Measurements from ENCODE around the gene YWHAG.
A peak's percentile ranks its signal among the peaks of the same experiment; 100 is the strongest.
"Not testable (repeated sequence)": the region's sequence is repeated elsewhere in the genome, so short reads cannot be mapped to it uniquely, and the experiment has no call there.

Gene YWHAG

DNA sequence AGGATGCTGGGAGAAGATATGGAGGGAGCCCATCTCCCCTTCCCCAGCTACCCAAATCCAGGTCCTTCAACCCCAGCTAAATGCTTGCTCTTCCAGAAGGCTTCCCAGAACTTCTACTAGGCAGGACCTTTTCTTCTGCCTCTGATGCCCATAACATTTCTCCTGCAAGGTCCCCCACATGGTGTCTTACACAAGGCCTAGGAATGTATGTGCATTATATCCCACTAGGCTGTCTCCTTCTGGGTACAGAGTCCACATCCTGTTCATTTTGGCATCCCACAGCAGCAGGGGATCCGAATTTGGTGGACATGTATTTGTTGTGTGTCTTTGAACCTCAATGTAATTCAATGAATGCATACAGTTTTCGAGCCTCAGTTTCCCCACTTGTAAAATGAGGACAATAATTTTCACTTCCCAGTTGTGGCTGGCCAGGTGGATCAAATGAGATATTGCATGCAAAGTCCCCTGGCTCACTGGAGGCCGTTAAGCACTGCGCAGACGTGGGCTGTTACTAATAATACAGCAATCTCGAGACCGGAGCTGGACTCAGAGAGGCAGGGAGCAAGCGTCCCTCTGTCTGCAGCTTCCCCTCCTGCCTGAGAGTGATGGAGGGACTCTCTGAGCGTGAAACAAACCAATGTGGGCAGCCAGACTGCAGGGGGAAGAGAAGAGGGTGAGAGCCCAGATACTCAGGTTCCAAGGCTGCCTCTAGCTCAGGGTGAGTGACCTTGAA, 18.6 kb upstream of the YWHAG start:
- no peak for DNase-seq (ENCODE audit: low spot score)

DNA sequence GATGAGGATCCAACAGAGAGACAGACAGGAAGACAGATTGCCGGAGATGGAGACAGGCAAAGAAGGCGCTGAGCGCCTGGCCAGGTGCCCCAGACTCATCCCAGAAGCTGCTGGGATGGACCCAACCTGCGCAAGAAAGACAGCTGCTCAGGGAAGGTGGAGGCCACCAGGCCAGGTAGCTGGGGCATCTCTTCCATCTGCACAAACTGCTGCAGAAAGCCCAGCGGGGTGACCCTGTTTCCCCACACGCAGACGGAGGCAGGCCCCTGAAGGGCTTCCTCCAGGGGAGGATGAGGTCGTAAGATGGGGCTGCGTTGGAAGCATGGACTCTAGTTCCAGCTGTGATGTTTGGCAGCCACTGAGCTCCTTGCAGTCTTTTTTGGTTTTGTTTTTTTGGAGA, 16.5 kb upstream of the YWHAG start:
- no peak for DNase-seq (ENCODE audit: low spot score)

DNA sequence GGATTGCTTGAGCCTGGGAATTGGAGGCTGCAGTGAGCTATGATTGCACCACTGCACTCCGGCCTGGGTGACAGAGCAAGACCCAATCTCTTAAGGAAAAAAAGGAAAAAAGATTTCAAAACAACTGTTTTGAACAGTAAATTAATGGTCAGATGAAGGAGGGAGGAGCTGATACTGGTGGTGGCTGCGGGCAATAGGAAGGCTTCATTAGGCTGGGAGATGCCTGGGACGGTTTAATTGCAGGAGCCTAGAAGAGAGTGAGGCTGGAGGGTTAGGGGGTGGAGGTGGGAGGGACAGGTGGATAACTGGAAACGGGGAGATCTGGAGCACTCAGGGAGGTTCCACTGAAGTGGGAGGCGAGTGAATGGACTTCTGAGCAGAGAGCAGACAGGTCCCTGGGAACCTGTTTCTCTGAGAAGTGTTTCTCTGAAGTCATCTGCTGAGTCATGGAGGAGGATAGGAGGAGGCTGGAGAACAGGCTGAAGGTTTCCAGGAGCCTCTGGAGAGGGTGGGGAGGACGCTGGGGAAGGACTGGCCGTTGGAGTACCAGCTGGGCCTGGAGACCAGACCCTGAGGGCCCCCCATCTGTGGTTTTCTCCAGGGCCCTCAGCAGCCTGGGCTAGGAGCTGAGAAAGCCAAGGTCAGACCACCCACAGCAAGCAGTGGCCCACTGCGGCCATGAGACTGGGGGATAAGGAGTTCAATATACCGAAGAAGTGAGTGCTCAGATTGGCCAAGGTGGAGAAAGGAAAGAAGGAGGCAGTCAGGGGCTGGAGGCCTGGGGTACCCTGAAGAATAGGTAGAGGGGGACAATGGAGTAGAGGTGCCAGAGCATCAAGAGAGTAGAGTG, 14.4 kb upstream of the YWHAG start:
- no peak for DNase-seq (ENCODE audit: low spot score)

DNA sequence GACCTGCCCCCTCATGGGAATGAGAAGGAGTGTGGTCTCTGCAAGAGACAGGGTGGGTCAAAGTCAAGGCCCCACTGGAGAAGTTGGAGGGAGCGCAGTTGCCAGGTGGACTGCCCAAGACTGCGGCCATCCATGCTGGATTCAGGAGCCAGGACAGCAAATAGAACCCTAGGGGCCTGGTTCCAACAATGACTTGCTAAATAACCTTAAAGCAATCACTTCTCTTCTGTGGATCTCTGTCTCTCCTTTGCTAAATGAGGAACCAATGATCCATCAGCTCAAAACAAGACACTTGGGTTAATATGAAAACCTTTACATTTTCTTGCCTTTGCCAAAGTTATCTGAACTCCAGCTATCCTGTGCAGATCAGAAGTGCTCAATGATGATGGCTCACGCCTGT, 12.6 kb upstream of the YWHAG start:
- no peak for DNase-seq (ENCODE audit: low spot score)

DNA sequence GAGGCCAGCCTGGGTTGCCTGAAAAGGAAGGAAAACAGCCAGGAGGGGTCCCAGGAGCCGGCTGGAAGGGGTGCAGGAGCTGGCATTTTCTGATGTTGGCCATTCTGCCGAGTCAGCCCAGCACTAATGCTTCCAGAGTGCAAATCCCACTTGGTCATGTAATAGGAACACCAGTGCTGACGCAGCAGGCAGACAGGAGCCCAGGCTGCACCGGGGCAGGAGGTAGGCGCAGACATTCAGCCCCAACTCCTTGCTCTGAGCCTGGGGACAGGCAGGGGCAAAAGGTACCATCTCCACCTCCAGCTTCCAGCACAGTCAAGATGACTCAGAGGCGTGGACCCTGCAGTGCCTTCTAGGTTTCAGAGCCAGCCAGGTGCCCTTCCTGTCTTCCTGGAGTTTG, 10.2 kb upstream of the YWHAG start:
- no peak for DNase-seq (ENCODE audit: low spot score)

DNA sequence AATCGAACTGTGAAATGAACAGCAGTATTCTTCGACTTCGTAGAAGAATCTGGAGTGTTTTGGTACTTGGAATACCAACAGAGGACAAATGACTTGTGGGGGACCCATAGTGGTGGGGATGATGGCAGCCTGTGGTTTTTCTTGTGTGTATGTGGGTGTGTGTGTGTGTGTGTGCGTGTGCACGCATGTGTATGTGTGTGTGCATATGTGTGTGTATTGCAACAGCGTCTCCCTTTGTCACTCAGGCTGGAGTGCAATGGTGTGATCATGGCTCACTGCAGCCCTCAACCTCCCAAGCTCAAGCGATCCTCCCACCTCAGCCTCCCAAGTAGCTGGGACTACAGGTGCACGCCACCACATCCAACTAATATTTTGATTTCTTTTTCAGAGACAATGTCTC, 9.4 kb upstream of the YWHAG start:
- no peak for DNase-seq (ENCODE audit: low spot score)

DNA sequence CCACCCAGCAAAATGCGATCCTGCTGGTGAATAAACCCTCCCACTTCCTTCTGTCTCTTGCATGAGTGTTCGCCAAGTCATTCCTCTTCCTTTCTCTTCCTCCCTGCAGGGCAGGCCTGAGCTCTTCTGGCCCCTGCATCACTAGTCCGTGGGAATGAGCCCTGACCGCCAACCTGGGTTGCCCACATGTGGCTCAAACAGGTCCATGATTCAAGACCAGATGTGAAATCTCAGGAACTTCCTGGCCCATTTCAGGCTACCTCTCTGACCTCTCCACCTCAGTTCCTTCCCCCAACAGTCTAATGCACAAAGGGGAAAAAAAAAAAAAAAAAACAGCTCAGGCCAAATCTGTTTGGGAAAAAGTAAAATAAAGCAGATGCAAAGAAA, 5.4 kb upstream of the YWHAG start:
- no peak for DNase-seq (ENCODE audit: low spot score)

DNA sequence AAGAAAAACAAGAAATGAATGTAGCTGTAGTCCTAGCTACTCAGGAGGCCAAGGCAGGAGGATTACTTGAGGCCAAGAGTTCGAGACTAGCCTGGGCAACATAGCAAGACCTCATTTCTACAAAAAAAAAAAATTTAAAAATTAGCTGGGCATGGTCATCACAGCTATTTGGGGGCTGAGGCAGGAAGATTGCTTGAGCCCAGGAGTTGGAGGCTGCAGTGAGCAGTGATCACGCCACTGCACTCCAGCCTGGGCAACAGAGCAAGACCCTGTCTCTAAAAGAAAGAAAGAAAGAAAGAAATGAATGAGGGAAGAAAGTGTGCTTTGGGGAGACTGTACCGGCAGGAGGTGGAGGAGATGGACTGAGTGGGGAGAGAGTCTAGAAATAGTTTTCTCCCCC, 5.0 kb upstream of the YWHAG start:
- not testable (repeated sequence) for DNase-seq (ENCODE audit: low spot score)

DNA sequence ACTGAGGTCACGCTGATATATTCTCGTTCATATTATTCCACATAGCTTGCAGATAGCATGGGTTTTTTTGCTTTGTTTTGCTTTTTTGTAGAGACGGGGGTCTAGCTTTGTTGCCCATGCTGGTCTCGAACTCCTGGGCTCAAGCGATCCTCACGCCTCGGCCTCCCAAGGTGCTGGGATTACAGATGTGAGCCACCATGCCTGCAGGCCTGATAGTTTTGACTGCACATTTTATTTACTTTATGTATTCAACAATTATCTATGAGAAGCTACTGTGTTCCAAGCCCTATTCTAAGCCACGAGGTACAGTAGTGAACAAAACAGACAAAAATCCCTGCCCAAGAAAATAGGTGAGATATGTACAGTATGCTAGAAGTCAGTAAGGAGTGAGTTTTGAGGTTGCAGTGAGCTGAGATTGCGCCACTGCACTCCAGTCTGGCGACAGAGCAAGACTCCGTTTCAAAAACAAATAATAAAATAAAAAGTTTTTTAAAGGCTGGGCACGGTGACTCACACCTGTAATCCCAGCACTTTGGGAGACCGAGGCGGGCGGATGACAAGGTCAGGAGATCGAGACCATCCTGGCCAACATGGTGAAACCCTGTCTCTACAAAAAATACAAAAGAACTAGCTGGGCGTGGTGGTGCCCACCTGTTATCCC, 1.3 kb upstream of the YWHAG start:
- DNase-seq (ENCODE audit: low spot score): no peak

DNA sequence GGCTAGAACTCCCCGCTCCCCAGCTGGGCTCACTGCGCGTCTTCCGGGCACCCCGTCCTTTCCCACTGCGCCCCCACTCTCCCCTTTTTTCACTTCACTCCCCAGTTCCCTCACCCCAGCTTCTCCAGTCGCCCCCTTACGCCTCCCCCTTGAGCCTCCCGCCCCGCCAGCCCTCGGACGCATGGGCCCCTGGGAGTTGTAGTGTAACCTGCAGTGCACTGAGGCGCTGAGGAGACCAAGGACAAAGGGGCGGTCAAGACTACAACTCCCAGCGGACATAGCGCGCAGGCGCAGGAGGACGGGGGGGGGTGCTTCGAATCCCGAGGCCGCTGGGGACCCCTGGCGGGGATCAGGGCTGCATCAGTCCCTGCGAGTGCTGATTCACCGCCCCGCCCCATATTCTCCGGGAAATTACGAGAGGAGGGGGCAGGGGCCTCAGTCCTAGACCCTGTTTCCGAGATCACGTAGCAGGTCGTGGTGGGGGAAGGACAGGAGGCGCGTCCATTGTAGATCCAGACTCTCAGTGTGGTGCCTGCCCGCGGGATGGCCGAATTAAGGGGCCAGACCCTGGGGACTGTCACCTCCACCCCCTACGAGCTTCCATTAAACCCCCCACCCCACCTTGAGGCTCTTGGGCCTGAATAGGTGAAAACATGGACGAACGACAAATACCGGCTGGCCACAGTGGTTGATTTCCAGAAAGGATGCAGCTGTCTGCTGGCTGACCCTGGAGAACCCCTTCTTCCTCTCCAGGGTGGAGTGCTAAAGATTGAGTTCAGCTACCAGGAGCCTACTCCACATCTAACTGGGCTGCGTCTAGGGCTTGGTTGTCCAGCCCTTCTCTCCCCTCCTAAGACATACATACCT, 553 bp upstream of the YWHAG start:
- DNase-seq (ENCODE audit: low spot score): peak; percentile 98

DNA sequence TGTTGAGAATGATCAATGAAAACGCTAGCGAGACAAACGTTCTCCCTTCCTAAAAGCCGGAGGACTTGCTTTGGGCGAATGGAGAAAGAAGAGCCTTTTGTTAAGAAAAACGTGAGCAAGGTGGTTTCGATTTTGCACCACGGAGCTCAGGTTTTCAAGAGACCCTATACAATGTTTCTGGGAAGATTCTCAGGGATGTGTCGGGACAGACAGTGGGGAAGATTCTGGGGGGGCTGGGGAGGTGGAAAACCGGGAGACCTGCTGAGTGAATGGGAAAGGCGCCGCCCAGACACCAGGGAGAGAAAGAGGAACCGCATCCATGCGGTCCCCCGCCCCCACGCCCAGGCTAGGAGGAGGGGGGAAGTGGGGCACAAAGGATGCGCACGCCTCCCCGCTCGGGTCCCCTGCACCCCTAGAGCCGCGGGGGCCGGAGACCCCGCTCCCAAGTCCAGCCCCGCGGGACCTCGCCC, 745 bp downstream of the YWHAG start:
- DNase-seq (ENCODE audit: low spot score): no peak

DNA sequence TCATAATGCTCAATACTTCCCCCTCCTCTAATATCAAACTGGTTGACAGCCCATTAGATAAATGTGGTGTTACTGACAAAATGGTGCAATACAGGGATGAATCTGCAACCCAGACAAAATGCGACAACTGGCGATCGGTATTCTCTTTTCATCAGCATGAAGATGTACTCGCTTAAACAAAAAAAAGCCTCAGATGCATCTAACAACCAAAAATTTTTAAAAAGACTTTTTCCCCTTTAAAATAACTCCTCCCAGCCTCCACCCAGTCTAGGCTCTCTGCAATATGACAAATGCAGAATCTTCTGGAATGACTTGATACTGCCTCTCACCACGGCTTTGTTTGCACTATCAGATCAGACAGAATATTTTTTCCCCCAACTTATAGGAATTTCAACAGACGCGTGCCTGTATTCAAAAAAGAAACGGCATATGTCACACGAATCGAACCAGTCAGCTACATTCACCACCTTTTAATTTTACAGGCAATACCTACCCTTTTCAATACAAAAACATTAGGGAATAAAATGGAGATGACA, 1.2 kb downstream of the YWHAG start:
- no peak for DNase-seq (ENCODE audit: low spot score)

DNA sequence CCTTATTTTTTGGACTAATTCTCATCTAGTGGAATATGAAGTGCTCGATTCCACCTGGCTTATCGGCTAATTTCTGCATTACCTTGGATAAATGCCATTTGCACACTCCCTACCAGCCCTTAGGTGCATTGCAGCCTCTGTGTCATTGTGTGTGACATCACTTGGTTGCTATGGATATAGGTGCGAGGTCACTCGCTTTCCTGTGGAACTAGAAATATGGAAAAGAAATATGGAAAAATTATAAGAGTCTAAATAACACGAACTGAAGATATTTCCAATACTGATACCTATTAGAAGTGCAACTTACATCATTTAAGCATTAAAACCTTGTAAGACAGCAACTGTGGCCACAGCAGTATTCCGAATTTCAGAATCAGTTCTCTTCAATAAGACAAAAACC, 2.0 kb downstream of the YWHAG start:
- DNase-seq (ENCODE audit: low spot score): no peak

DNA sequence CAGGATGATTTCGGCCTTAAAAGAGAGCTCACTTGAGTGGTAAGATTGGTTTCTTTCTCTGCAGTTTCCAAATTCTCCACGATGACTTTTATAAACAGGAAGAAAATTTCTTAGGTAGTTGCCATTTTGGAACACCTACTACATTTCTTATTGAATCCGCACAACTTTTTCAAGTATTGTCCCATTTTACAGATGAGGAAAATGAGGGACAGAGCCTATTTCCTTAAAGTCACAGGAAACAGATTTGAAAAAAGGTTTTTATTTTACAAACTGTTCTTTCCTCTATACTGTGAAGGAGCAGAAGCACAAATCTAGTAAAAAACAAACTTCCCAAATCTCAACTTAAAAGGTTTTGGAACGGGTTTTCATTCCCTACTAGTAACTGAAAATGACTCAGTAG, 2.7 kb downstream of the YWHAG start:
- no peak for DNase-seq (ENCODE audit: low spot score)

DNA sequence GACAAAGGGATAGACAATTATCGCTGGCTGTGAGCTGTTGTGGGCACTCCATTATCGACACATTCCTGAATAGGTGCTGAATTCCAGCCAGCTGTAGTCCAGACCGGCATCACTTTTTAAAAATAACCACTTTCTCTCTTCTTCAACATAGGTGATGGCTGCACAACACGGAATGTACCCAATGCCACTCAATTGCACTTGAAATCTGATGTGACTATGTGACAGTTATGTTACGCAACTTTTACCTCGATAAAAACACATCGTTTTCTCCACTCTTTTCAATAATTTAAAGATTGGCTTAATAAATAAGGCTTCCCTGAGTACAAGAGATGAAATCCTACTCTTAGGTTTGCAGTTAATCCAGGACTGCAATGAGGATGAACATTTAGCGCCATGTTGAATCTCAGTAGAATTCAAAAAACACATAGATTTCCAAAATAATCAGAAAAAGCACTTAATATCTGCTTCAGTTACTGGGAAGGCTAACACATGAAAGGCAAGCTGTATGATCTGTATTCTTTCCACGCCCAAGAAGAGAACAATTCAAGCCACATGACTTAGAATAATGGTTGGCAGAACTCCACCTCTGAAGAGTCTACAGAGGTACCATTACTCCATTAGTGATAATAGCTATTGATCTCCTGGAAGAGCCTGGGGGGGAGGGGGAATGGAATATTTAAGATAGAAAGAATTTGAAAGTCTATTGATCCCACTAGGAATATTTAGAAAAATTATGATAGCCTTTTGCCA, 3.6 kb downstream of the YWHAG start:
- no peak for DNase-seq (ENCODE audit: low spot score)

DNA sequence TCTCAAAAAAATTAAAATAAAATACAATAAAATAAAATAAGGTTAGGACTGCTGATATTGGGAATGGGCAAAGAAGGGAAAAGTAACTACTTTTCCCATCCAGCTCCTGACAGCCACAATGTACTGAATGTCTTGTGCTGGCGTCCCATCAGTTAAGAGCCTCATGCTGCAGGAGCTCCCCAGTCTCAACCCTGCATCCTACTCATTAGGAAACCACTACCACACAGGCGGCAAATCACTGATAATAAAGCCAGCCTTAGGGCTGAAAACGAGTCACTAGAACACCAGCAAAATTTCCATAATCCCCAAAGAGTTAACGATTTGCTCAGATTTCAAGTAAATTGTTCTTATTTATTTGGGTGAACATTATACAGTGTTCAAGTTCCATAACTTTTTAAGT, 4.3 kb downstream of the YWHAG start:
- no peak for DNase-seq (ENCODE audit: low spot score)

DNA sequence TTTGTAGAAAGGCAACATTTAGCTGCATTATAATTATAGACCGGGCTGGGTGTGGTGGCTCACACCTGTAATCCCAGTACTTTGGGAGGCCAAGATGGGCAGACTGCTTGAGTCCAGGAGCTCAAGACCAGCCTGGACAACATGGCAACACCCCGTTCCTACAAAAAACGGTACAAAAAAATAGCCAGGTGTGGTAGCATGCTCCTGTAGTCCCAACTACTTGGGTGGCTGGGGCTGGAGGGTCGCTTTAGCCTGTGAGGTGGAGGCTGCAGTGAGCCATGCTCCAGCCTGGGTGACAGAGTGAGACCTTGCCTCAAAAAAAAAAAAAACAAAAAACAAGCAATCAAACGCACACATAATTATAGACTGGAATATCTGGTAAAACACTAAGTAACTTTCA, 5.0 kb downstream of the YWHAG start:
- no peak for DNase-seq (ENCODE audit: low spot score)

DNA sequence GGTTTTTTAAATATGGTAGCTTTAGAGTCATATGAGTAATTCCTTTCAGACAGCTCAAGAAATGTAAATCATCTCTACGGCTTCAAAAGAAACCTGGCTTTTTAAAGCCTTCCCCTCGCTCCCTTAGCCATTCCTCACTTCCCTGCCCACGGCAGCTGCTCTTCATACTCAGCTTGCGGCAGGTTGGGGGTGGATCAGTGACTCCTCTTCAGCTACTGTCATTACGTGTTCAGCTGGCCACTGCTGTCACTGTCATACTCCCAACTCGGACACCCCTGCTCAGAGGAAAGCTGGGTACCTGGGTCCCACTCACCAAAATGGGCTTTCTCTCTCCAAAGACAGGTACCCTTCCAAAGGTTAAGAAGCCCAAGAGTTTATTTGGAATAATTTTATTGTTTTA, 6.6 kb downstream of the YWHAG start:
- no peak for DNase-seq (ENCODE audit: low spot score)

DNA sequence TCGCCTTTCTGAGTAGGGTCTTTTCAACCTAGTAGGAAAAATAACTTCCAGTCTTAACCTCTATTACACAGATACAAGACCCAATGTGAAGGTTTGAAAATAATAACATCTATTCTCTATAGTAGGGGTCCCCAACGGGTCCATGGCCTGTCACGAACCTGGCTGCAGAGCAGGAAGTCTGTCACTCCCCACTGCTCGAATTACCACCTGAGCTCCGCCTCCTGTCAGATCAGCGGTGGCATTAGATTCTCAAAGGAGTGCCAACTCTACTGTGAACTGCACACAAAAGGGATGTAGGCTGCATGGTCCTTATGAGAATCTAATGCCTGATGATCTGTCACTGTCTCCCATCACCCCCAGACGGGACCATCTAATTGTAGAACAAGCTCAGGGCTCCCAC, 7.4 kb downstream of the YWHAG start:
- DNase-seq (ENCODE audit: low spot score): no peak

DNA sequence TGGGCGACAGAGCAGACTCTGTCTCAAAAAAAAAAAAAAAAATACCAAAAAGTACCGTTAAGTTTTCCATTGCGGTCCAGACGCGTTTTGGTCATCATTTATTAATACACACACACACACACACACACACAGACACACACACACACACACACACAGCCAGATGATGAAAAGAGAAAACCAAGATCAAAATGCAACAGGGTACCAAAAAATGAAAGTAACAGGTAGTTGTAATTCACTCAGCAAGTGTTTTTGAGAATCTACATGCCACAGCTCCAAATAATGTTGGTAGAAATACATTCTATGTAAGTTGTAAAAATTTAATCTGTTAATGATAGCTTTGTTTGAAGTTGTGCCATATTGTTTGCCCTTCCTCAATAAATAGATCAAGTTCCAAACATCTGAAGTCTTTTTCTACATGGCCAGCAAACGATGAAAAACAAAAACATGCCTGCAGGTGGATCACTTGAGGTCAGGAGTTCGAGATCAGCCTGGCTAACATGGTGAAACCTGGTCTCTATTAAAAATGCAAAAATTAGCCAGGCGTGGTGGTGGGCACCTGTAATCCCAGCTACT, 9.4 kb downstream of the YWHAG start:
- DNase-seq (ENCODE audit: low spot score): no peak

DNA sequence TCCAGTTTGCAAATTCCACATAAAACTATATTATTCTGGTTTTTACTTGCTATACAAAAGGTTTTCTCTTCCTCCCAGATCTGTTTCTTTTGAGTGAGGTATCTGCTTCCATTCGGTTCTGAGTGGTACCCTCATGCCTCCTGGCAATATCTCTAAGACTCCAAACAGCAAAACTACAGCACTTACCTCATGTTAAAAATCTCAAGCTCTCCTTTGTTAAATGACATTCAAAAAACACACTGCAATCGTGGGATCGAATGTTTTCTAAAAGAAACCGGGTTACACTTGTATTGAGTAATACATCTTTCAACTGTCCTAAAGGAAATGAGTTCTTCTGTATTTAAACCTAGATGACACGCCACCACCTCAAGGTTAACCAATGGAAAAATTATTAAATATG, 11.1 kb downstream of the YWHAG start:
- DNase-seq (ENCODE audit: low spot score): no peak
